Measurements from ENCODE around the gene RABEP2.
"Not testable (repeated sequence)": the region's sequence is repeated elsewhere in the genome, so short reads cannot be mapped to it uniquely, and the experiment has no call there.

Gene RABEP2

DNA sequence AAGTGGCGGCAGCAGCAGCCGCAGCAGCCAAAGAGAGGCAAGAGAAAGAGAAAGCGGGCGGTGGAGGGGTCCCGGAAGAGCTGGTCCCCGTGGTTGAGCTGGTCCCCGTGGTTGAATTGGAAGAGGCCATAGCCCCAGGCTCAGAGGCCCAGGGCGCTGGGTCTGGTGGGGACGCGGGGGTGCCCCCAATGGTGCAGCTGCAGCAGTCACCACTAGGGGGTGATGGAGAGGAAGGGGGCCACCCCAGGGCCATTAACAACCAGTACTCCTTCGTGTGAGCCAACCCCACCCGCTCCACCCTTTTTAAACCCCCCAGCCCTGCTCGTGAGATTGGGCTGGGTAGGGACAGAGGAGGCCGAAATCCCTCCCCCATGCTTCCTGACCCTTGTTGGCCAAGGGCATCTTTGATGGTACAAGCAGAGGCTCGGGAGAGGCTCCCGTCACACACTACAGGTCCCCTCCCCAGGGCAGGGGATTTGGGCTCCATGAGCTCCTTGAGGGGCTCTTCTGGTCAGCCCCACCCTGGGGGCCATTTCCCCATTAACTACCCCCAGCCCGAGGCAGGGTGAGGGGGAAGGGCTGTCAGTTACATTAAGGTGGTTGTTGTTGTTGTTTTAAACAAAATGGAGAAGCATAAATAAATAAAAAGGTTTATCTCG, 51.4 kb downstream of the RABEP2 start:
- TF ChIP-seq, protein P1, sequence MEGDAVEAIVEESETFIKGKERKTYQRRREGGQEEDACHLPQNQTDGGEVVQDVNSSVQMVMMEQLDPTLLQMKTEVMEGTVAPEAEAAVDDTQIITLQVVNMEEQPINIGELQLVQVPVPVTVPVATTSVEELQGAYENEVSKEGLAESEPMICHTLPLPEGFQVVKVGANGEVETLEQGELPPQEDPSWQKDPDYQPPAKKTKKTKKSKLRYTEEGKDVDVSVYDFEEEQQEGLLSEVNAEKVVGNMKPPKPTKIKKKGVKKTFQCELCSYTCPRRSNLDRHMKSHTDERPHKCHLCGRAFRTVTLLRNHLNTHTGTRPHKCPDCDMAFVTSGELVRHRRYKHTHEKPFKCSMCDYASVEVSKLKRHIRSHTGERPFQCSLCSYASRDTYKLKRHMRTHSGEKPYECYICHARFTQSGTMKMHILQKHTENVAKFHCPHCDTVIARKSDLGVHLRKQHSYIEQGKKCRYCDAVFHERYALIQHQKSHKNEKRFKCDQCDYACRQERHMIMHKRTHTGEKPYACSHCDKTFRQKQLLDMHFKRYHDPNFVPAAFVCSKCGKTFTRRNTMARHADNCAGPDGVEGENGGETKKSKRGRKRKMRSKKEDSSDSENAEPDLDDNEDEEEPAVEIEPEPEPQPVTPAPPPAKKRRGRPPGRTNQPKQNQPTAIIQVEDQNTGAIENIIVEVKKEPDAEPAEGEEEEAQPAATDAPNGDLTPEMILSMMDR (IDR thresholded peaks at IDR 0.05): no peak
- no peak overlapping the region for H3K27ac ChIP-seq
- no peak for DNase-seq (ENCODE audit: low spot score)
- no peak overlapping the region for H3K4me3 ChIP-seq

DNA sequence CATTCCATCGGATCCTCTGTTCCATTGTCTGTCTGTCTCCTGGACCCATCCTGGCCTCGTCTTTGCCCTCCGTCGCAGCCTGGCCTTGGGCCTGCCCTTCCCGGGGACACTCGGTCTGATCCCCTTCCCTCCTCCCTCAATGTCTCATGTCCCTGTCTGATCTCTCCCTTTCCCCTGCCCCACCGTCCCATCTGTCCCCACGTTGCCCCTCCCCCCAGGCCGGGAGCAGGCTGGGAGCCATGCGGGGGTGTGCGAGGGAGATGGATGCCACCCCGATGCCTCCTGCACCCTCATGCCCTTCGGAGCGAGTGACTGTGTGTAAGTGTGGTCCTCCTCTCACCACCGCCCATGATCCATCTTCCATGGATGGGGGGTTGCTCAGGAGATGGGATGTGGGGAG, 52.1 kb downstream of the RABEP2 start:
- no peak overlapping the region for H3K27ac ChIP-seq
- TF ChIP-seq, protein P1 (IDR thresholded peaks at IDR 0.05): no peak
- DNase-seq (ENCODE audit: low spot score): no peak
- H3K4me3 ChIP-seq: no peak overlapping the region

DNA sequence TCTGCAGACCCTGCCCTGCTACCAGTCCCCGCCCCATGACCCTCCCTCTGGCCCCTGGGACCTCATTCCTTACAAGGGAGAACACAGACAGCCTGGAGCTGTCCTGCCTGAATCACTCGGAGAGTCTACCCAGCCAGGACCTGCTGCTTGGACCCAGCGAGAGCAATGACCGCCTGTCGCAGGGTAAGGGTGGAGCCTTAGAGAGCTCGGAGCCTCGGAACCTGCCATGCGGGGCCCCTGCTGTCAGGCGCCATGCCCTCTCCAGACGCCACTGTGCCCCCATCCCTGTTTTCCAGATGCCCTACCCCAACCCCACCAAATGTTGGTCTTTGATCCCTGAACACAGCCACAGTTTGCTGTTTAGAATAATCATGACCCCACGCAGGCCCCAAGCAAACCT, 55.8 kb downstream of the RABEP2 start:
- Histone ChIP-seq H3K4me3 (no peak overlapping the region), H3K27ac (no peak overlapping the region)
- TF ChIP-seq, protein P1 (IDR thresholded peaks at IDR 0.05): no peak
- DNase-seq (ENCODE audit: low spot score): no peak

DNA sequence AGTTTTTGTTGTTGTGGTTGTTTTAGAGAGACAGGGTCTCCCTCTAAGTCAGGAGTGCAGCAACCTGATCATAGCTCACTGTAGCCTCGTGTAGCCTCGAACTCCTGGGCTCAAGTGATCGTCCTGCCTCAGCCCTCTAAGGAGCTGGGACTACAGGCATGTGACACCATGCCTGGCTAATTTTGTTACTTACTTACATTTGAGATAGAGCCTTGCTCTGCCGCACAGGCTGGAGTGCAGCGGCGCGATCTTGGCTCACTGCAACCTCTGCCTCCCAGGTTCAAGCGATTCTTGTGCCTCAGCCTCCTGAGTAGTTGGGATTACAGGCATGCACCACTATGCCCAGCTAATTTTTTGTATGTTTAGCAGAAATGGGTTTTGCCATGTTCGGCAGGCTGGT, 57.4 kb downstream of the RABEP2 start:
- H3K4me3 ChIP-seq; H3K27ac ChIP-seq; DNase-seq (ENCODE audit: low spot score): not testable (repeated sequence)

DNA sequence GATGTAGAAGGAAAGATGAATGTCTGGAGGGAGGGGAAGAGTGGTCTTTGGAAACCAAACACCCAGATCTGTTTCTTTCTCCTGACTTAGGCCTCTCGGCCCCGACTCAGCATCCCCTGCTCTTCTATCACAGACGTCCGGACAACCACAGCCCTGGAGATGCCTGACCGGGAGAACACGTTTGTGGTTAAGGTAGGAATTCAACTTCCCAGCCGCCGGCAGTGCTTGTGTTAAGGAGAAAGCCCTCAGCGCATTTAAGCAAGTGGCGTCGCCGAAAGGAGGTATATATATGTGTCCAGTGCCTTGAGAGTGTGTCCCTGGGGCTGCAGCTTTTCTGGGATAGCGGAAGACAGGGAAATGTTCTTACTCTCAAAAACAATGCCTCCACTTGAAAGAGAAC, 57.8 kb downstream of the RABEP2 start:
- DNase-seq (ENCODE audit: low spot score): no peak
- no peak overlapping the region for H3K4me3 ChIP-seq
- H3K27ac ChIP-seq: no peak overlapping the region
- TF ChIP-seq, protein P1 (IDR thresholded peaks at IDR 0.05): no peak

DNA sequence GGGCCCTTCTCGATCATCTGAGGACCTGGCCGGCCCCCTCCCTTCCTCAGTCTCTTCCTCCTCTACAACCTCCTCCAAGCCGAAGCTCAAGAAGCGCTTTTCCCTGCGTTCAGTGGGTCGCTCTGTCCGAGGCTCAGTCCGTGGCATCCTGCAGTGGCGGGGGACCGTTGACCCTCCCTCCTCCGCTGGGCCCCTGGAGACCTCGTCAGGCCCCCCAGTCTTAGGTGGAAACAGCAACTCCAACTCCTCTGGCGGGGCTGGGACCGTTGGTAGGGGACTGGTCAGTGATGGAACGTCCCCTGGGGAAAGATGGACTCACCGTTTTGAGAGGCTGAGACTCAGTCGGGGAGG, 58.6 kb downstream of the RABEP2 start:
- TF ChIP-seq, protein P1 (IDR thresholded peaks at IDR 0.05): no peak
- H3K27ac ChIP-seq: no peak overlapping the region
- no peak for DNase-seq (ENCODE audit: low spot score)
- no peak overlapping the region for H3K4me3 ChIP-seq

DNA sequence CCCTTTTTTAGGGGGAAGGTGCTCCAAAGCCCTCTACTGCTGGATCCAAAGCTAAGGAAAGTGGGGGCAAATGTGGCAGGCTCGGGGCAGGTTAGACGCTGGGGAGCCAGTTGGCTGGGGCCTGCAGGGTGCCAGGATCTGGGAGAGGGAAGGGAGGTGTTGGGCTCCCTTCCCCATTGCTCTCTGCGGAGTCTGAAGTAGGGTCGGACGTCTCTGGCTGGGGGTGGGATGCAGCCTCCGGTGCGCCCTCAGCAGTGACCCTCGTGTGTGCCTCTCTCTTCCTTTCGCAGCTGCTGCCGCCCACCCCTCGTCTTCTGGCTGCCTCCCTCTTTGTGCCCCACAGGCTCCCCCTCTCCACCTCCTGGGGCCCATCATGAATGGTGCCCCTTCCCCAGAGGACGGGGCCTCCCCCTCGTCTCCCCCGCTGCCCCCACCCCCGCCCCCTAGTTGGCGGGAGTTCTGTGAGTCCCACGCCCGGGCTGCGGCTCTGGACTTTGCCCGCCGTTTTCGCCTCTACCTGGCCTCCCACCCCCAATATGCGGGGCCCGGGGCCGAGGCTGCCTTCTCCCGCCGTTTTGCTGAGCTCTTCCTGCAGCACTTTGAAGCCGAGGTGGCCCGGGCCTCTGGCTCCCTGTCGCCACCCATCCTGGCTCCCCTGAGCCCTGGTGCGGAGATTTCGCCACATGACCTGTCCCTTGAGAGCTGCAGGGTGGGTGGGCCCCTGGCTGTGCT, 59.1 kb downstream of the RABEP2 start:
- Histone ChIP-seq H3K4me3 (no peak overlapping the region), H3K27ac (no peak overlapping the region)
- DNase-seq (ENCODE audit: low spot score): no peak
- TF ChIP-seq, protein P1 (IDR thresholded peaks at IDR 0.05): no peak

Data from coronary artery (tissue), 2 donors.